Stimulated activated CD4-positive, alpha-beta T cell treated with anti-CD3 and anti-CD28 coated beads, Interleukin-1b, Interleukin-23, amount 100 ng/mL, for 24 hours (primary cell): ENCODE results near the gene VEGFA.

Experiments used
- DNase-seq, 4 experiments: peaks; one replicate each; pipeline ENCODE4 v3.0.0-alpha.2; 2020; ENCODE audit warnings: low read depth in 4 of 4, low spot score in 1 of 4

The VEGFA gene

GRCh38 chr6:43819958-43820357, 49.9 kb downstream of the VEGFA start:
- no peak for DNase-seq

GRCh38 chr6:43820486-43820885, 50.5 kb downstream of the VEGFA start:
- no peak for DNase-seq

GRCh38 chr6:43821101-43821886, 51.3 kb downstream of the VEGFA start:
- DNase-seq = no peak

- DNase-seq = no peak
These were observed 53.4 kb downstream of the VEGFA start for GRCh38 chr6:43823390-43823789.

GRCh38 chr6:43823879-43824702, 54.1 kb downstream of the VEGFA start:
- DNase-seq = no peak

GRCh38 chr6:43824703-43825064, 54.7 kb downstream of the VEGFA start:
- no peak for DNase-seq

GRCh38 chr6:43825187-43826115, 55.4 kb downstream of the VEGFA start:
- no peak for DNase-seq

GRCh38 chr6:43826730-43827129, 56.7 kb downstream of the VEGFA start:
- no peak for DNase-seq

- no peak for DNase-seq
These were observed 57.9 kb downstream of the VEGFA start for GRCh38 chr6:43827898-43828297.

GRCh38 chr6:43828711-43829110, 58.7 kb downstream of the VEGFA start:
- DNase-seq = no peak

- DNase-seq = no peak
These were observed 59.5 kb downstream of the VEGFA start for GRCh38 chr6:43829470-43829869.

- DNase-seq = no peak
These were observed 60.8 kb downstream of the VEGFA start for GRCh38 chr6:43830775-43831174.

- no peak for DNase-seq
These were observed 61.2 kb downstream of the VEGFA start for GRCh38 chr6:43831191-43831590.

GRCh38 chr6:43833223-43833995, 63.4 kb downstream of the VEGFA start:
- no peak for DNase-seq

GRCh38 chr6:43833996-43834390, 64.0 kb downstream of the VEGFA start:
- no peak for DNase-seq

- DNase-seq = no peak
These were observed 64.6 kb downstream of the VEGFA start for GRCh38 chr6:43834528-43835155.

GRCh38 chr6:43835872-43836419, 65.9 kb downstream of the VEGFA start:
- DNase-seq = no peak
